ENCODE measurements around the gene PLD2.

Gene PLD2

GRCh38 chr17:4789951-4790704, 16.8 kb upstream of the PLD2 start:
- Histone ChIP-seq H3K4me3 (ENCODE audit: insufficient read length, low read depth) (peak overlapping the region; percentile 75), H3K27me3 (ENCODE audit: insufficient read depth, insufficient read length) (peaks cover 28% of the 10 kb centered on the region), H3K9me3 (ENCODE audit: insufficient read depth, low read length) (no peaks in the 10 kb centered on the region), H3K4me1 (ENCODE audit: insufficient read depth, insufficient read length) (peaks cover 6% of the 10 kb centered on the region), H3K36me3 (ENCODE audit: insufficient read depth, insufficient read length, low read length) (no peaks in the 10 kb centered on the region), H3K9ac (ENCODE audit: insufficient read length, low read depth) (peak overlapping the region; percentile 85)
- peak; percentile 43 for DNase-seq (ENCODE audit: low read depth, low spot score)
- TF ChIP-seq ZNF274 (IDR thresholded peaks at IDR 0.05; ENCODE audit: low read depth, low read length) (no peak), YY1 (IDR thresholded peaks at IDR 0.05; ENCODE audit: insufficient read depth, insufficient read length) (no peak), SUZ12 (IDR thresholded peaks at IDR 0.05; ENCODE audit: extremely low read depth, insufficient read depth, insufficient read length) (no peak)

- no peak for TF ChIP-seq ZNF274 (IDR thresholded peaks at IDR 0.05; ENCODE audit: low read depth, low read length)
- TF ChIP-seq SUZ12 (IDR thresholded peaks at IDR 0.05; ENCODE audit: extremely low read depth, insufficient read depth, insufficient read length): no peak
- Histone ChIP-seq H3K9me3 (ENCODE audit: insufficient read depth, low read length) (no peaks in the 10 kb centered on the region), H3K9ac (ENCODE audit: insufficient read length, low read depth) (peak overlapping the region; percentile 61), H3K4me1 (ENCODE audit: insufficient read depth, insufficient read length) (peaks cover 2% of the 10 kb centered on the region), H3K36me3 (ENCODE audit: insufficient read depth, insufficient read length, low read length) (no peaks in the 10 kb centered on the region), H3K4me3 (ENCODE audit: insufficient read length, low read depth) (peak overlapping the region; percentile 75), H3K27me3 (ENCODE audit: insufficient read depth, insufficient read length) (peaks cover 22% of the 10 kb centered on the region)
- DNase-seq (ENCODE audit: low read depth, low spot score): no peak
Measured at GRCh38 chr17:4790705-4791088, 16.3 kb upstream of the PLD2 start.

- Histone ChIP-seq H3K36me3 (ENCODE audit: insufficient read depth, insufficient read length, low read length) (peaks cover 25% of the 10 kb centered on the region), H3K9ac (ENCODE audit: insufficient read length, low read depth) (no peak overlapping the region)
- DNase-seq (ENCODE audit: low read depth, low spot score): no peak
Measured at GRCh38 chr17:4795168-4795567, 11.8 kb upstream of the PLD2 start.

GRCh38 chr17:4796552-4796920, 10.4 kb upstream of the PLD2 start:
- DNase-seq (ENCODE audit: low read depth, low spot score): no peak
- Histone ChIP-seq H3K27me3 (ENCODE audit: insufficient read depth, insufficient read length) (no peaks in the 10 kb centered on the region), H3K9ac (ENCODE audit: insufficient read length, low read depth) (peak overlapping the region; percentile 95), H3K36me3 (ENCODE audit: insufficient read depth, insufficient read length, low read length) (peaks cover 25% of the 10 kb centered on the region), H3K9me3 (ENCODE audit: insufficient read depth, low read length) (no peaks in the 10 kb centered on the region), H3K4me3 (ENCODE audit: insufficient read length, low read depth) (peak overlapping the region; percentile 92), H3K4me1 (ENCODE audit: insufficient read depth, insufficient read length) (peaks cover 3% of the 10 kb centered on the region)
- TF ChIP-seq SUZ12 (IDR thresholded peaks at IDR 0.05; ENCODE audit: extremely low read depth, insufficient read depth, insufficient read length) (no peak), ZNF274 (IDR thresholded peaks at IDR 0.05; ENCODE audit: low read depth, low read length) (no peak), YY1 (IDR thresholded peaks at IDR 0.05; ENCODE audit: insufficient read depth, insufficient read length) (no peak)

More at GRCh38 chr17:4795168-4795567, 11.8 kb upstream of the PLD2 start:
- TF ChIP-seq SUZ12 (IDR thresholded peaks at IDR 0.05; ENCODE audit: extremely low read depth, insufficient read depth, insufficient read length): no peak
- peaks cover 10% of the 10 kb centered on the region for H3K27me3 ChIP-seq (ENCODE audit: insufficient read depth, insufficient read length)
- peaks cover 3% of the 10 kb centered on the region for H3K4me1 ChIP-seq (ENCODE audit: insufficient read depth, insufficient read length)
- H3K4me3 ChIP-seq (ENCODE audit: insufficient read length, low read depth): no peak overlapping the region
- no peaks in the 10 kb centered on the region for H3K9me3 ChIP-seq (ENCODE audit: insufficient read depth, low read length)

- TF ChIP-seq ZNF274 (IDR thresholded peaks at IDR 0.05; ENCODE audit: low read depth, low read length): no peak
- TF ChIP-seq SUZ12 (IDR thresholded peaks at IDR 0.05; ENCODE audit: extremely low read depth, insufficient read depth, insufficient read length): no peak
- no peak for TF ChIP-seq YY1 (IDR thresholded peaks at IDR 0.05; ENCODE audit: insufficient read depth, insufficient read length)
- H3K27me3 ChIP-seq (ENCODE audit: insufficient read depth, insufficient read length): no peaks in the 10 kb centered on the region
- peaks cover 3% of the 10 kb centered on the region for H3K4me1 ChIP-seq (ENCODE audit: insufficient read depth, insufficient read length)
- no peaks in the 10 kb centered on the region for H3K9me3 ChIP-seq (ENCODE audit: insufficient read depth, low read length)
- H3K36me3 ChIP-seq (ENCODE audit: insufficient read depth, insufficient read length, low read length): peaks cover 25% of the 10 kb centered on the region
- no peak for DNase-seq (ENCODE audit: low read depth, low spot score)
- no peak overlapping the region for H3K9ac ChIP-seq (ENCODE audit: insufficient read length, low read depth)
- no peak overlapping the region for H3K4me3 ChIP-seq (ENCODE audit: insufficient read length, low read depth)
Measured at GRCh38 chr17:4800462-4801196, 6.3 kb upstream of the PLD2 start.

- no peak for TF ChIP-seq ZNF274 (IDR thresholded peaks at IDR 0.05; ENCODE audit: low read depth, low read length)
- no peak for TF ChIP-seq SUZ12 (IDR thresholded peaks at IDR 0.05; ENCODE audit: extremely low read depth, insufficient read depth, insufficient read length)
- no peak for TF ChIP-seq YY1 (IDR thresholded peaks at IDR 0.05; ENCODE audit: insufficient read depth, insufficient read length)
- Histone ChIP-seq H3K9ac (ENCODE audit: insufficient read length, low read depth) (no peak within 1 kb of the TSS), H3K4me3 (ENCODE audit: insufficient read length, low read depth) (no peak within 1 kb of the TSS), H3K9me3 (ENCODE audit: insufficient read depth, low read length) (no peaks in the 10 kb centered on the region), H3K27me3 (ENCODE audit: insufficient read depth, insufficient read length) (no peaks in the 10 kb centered on the region), H3K4me1 (ENCODE audit: insufficient read depth, insufficient read length) (peaks cover 1% of the 10 kb centered on the region), H3K36me3 (ENCODE audit: insufficient read depth, insufficient read length, low read length) (peaks cover 20% of the 10 kb centered on the region)
- no peak for DNase-seq (ENCODE audit: low read depth, low spot score)
Measured at GRCh38 chr17:4802228-4802627, 4.7 kb upstream of the PLD2 start, which contains the start of gene C17orf114. TSS of gene C17orf114 (minus strand) at chr17:4802328.

- TF ChIP-seq SUZ12 (IDR thresholded peaks at IDR 0.05; ENCODE audit: extremely low read depth, insufficient read depth, insufficient read length) (no peak), ZNF274 (IDR thresholded peaks at IDR 0.05; ENCODE audit: low read depth, low read length) (no peak), YY1 (IDR thresholded peaks at IDR 0.05; ENCODE audit: insufficient read depth, insufficient read length) (no peak)
- peaks cover 4% of the 10 kb centered on the region for H3K4me1 ChIP-seq (ENCODE audit: insufficient read depth, insufficient read length)
- H3K36me3 ChIP-seq (ENCODE audit: insufficient read depth, insufficient read length, low read length): peaks cover 25% of the 10 kb centered on the region
- H3K4me3 ChIP-seq (ENCODE audit: insufficient read length, low read depth): peak overlapping the region; percentile 64
- H3K27me3 ChIP-seq (ENCODE audit: insufficient read depth, insufficient read length): no peaks in the 10 kb centered on the region
- no peak for DNase-seq (ENCODE audit: low read depth, low spot score)
- peak overlapping the region; percentile 72 for H3K9ac ChIP-seq (ENCODE audit: insufficient read length, low read depth)
- H3K9me3 ChIP-seq (ENCODE audit: insufficient read depth, low read length): no peaks in the 10 kb centered on the region
Measured at GRCh38 chr17:4806456-4806776, 536 bp upstream of the PLD2 start.
